ENCODE measurements around the gene TMSB4X.

DNA sequence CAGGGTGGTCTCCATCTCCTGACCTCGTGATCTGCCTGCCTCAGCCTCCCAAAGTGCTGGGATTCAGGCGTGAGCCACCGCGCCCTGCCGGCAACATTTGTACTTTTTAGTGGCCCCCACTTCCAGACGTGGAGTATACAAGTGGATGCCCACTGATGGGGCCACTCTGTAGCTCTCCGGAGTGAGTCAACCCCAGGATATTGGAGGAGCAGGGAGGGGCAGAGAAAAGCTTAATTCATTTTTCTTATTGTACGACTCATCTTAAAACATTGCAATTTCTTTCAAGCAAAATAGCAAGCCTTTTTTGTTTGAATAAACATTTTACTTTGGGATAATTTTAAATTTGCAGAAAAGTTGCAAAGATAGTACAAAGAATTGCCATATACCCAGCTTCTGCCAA, 34.9 kb downstream of the TMSB4X start:
- TF ChIP-seq EZH2 (IDR thresholded peaks at IDR 0.05; ENCODE audit: insufficient read depth, low read length) = no peak
- TF ChIP-seq, protein P1, sequence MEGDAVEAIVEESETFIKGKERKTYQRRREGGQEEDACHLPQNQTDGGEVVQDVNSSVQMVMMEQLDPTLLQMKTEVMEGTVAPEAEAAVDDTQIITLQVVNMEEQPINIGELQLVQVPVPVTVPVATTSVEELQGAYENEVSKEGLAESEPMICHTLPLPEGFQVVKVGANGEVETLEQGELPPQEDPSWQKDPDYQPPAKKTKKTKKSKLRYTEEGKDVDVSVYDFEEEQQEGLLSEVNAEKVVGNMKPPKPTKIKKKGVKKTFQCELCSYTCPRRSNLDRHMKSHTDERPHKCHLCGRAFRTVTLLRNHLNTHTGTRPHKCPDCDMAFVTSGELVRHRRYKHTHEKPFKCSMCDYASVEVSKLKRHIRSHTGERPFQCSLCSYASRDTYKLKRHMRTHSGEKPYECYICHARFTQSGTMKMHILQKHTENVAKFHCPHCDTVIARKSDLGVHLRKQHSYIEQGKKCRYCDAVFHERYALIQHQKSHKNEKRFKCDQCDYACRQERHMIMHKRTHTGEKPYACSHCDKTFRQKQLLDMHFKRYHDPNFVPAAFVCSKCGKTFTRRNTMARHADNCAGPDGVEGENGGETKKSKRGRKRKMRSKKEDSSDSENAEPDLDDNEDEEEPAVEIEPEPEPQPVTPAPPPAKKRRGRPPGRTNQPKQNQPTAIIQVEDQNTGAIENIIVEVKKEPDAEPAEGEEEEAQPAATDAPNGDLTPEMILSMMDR (IDR thresholded peaks at IDR 0.05; ENCODE audit: insufficient read depth, low read depth, low read length) = no peak

All from astrocyte (in vitro differentiated cells and primary cell).